Measurements from ENCODE around the gene REXO5.

DNA sequence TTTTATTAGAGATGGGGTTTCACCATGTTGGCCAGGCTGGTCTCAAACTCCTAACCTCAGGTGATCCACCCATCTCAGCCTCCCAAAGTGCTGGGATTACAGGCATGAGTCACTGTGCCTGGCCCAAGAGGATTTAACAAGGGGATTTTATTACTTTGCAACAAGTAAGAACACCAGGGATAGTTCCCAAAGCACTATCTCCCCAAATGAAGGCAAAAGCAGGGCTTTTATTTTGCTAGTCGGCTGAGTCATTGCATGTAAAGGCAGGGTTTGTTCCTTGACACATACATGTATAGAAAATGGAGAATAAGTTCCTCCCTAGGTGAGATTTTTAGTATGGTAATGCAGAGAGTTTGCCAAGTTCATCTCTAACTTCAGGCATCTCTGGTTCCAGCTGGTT is 24.0 kb downstream of the REXO5 start:
- TF ChIP-seq, protein P1, sequence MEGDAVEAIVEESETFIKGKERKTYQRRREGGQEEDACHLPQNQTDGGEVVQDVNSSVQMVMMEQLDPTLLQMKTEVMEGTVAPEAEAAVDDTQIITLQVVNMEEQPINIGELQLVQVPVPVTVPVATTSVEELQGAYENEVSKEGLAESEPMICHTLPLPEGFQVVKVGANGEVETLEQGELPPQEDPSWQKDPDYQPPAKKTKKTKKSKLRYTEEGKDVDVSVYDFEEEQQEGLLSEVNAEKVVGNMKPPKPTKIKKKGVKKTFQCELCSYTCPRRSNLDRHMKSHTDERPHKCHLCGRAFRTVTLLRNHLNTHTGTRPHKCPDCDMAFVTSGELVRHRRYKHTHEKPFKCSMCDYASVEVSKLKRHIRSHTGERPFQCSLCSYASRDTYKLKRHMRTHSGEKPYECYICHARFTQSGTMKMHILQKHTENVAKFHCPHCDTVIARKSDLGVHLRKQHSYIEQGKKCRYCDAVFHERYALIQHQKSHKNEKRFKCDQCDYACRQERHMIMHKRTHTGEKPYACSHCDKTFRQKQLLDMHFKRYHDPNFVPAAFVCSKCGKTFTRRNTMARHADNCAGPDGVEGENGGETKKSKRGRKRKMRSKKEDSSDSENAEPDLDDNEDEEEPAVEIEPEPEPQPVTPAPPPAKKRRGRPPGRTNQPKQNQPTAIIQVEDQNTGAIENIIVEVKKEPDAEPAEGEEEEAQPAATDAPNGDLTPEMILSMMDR (IDR thresholded peaks at IDR 0.05), result no peak
- TF ChIP-seq POLR2A (IDR thresholded peaks at IDR 0.05), result no peak

All from body of pancreas (tissue), 4 donors.